ENCODE results near the gene GRAP2.

DNA sequence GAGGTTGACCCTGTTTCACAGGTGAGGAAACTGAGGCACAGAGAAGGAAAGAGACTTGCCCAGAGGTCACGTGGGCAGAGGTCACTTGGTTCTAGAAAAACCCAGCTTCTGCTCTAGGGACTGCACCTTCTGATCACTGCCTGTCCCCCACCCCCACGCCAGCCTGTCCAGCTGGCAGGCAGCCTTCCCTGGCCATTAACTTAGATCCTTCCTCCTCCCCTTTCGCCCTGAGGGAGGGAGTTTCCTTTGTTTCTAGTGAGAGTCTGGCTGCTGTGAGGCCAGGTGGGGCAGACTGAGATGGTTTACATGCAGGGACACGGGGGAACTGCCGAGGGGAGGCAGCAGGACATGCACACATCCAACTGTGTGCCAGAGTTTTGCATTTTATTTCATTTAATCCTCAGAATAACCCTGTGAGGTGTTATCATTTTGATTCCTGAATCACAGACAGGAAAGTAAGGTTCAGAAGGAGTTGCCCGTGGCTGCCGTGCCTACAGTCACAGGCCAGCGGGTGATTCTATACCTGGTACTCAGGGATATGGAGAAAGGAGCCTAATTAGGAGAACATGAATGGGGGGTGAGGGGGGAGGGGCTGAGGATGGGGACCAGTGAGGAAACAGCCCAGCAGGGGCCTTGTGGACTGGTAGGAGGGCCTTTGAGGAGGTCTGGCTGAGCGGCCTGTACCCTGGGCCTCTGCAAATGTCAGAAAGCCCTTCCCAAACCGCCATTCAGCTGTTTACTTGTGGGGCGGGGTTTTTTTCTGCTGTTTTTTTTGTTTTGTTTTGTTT, 97.2 kb downstream of the GRAP2 start:
- TF ChIP-seq CTCF (optimal IDR thresholded peaks at IDR 0.05 in 1 of 3, IDR thresholded peaks at IDR 0.05 in 1 of 3, conservative IDR thresholded peaks at IDR 0.05 in 1 of 3; ENCODE audit: extremely low read depth in 1 of 3, insufficient read depth in 2 of 3, low read length in 3 of 3) (peak in 1 of 3 experiments; percentile 20), EZH2 (IDR thresholded peaks at IDR 0.05; ENCODE audit: low read length) (no peak)

Data from keratinocyte (primary cell).